Caco-2 (cell line): ENCODE data around the gene C9orf72. TPM values are rescaled to one million over a fixed set of nuclear protein-coding genes. Genes with fewer than 3 reads are reported as not detected.

Experiments
- BruUV-seq: library from RNA; stranded (reverse); fragments of 400-500 nt; replicated peaks from 2 replicates; lab custom pipeline; 2021; lab: Mats Ljungman, UMichigan
- CTCF ChIA-PET: fragments of 300-600 bp; sonication (Branson Sonifier 250); formaldehyde crosslinking; loops from one replicate; lab custom pipeline; 2022; ENCODE audit warnings: antibody characterized with exemption; lab: Charles Lee
- POLR2A ChIA-PET: fragments of 300-600 bp; sonication (Branson Sonifier 250); formaldehyde crosslinking; loops from one replicate; lab custom pipeline; 2022; ENCODE audit warnings: antibody characterized with exemption; lab: Charles Lee
- DNase-seq, 2 experiments: peaks; one replicate each; pipeline versions ENCODE4 v3.0.0 to v3.0.0-alpha.2; 2020 to 2022
- H3K27me3 ChIP-seq: replicated peaks from 2 replicates; pipeline ENCODE4 v1.6.0; 2011; ENCODE audit warnings: low read length; ENCODE audit not compliant: control insufficient read depth, insufficient read depth
- H3K36me3 ChIP-seq: 2 replicates; pipeline ENCODE4 v1.5.1; 2011; ENCODE audit warnings: low read length; ENCODE audit not compliant: control insufficient read depth, insufficient read depth
- H3K4me1 ChIP-seq: fragments of 250-450 bp; sonication (Bioruptor Pico); 2 replicates; pipeline ENCODE4 v1.5.1; 2020; ENCODE audit warnings: mild to moderate bottlenecking
- H3K4me3 ChIP-seq: 2 replicates; pipeline ENCODE4 v1.5.1; 2011; ENCODE audit warnings: low read depth, mild to moderate bottlenecking, control low read depth, low read length
- H3K9me3 ChIP-seq: fragments of 250-450 bp; sonication (Bioruptor Pico); 2 replicates; pipeline ENCODE4 v1.5.1; 2020; ENCODE audit warnings: mild to moderate bottlenecking, moderate library complexity
- H3K27ac Mint-ChIP-seq: one replicate; pipeline ENCODE4 v1.8.0; 2022; ENCODE audit warnings: mixed read lengths; ENCODE audit not compliant: unreplicated experiment
- H3K27me3 Mint-ChIP-seq: one replicate; pipeline ENCODE4 v1.8.0; 2022; ENCODE audit warnings: mixed read lengths; ENCODE audit not compliant: insufficient read depth, unreplicated experiment
- H3K36me3 Mint-ChIP-seq: one replicate; pipeline ENCODE4 v1.8.0; 2022; ENCODE audit warnings: mild to moderate bottlenecking, mixed read lengths; ENCODE audit not compliant: insufficient read depth, unreplicated experiment
- H3K4me1 Mint-ChIP-seq: one replicate; pipeline ENCODE4 v1.8.0; 2022; ENCODE audit warnings: low read depth, mixed read lengths; ENCODE audit not compliant: unreplicated experiment
- H3K4me3 Mint-ChIP-seq: one replicate; pipeline ENCODE4 v1.8.0; 2022; ENCODE audit warnings: mild to moderate bottlenecking, moderate library complexity, mixed read lengths; ENCODE audit not compliant: unreplicated experiment
- H3K9me3 Mint-ChIP-seq: one replicate; pipeline ENCODE4 v1.8.0; 2022; ENCODE audit warnings: mixed read lengths; ENCODE audit not compliant: unreplicated experiment
- CTCF ChIP-seq, 2 experiments: fragments of 200-600 bp in 1 of 2; IDR thresholded peaks; 1 replicate in 1 of 2; 2 replicates in 1 of 2; pipeline versions ENCODE4 v1.5.1 to v1.8.0; 2011 to 2022; ENCODE audit warnings: antibody characterized with exemption in 1 of 2, control low read depth in 1 of 2, inconsistent platforms in 1 of 2, low read depth in 1 of 2, low read length in 1 of 2, mild to moderate bottlenecking in 1 of 2, moderate library complexity in 1 of 2; ENCODE audit not compliant: insufficient read depth in 1 of 2, severe bottlenecking in 1 of 2, unreplicated experiment in 1 of 2
- intact Hi-C: fragments of 100-400 bp; cut with micrococcal nuclease; formaldehyde crosslinking; loops from one replicate; pipeline ENCODE4 v1.10.0; 2022; ENCODE audit not compliant: unreplicated experiment
- total RNA-seq: library from RNA; stranded (reverse); gene quantifications from 2 replicates; pipeline ENCODE4 v1.2.3, GENCODE V29; 2022

Gene C9orf72
- total RNA-seq, 1 experiment from 2014 or later, result 3.6 TPM

DNA sequence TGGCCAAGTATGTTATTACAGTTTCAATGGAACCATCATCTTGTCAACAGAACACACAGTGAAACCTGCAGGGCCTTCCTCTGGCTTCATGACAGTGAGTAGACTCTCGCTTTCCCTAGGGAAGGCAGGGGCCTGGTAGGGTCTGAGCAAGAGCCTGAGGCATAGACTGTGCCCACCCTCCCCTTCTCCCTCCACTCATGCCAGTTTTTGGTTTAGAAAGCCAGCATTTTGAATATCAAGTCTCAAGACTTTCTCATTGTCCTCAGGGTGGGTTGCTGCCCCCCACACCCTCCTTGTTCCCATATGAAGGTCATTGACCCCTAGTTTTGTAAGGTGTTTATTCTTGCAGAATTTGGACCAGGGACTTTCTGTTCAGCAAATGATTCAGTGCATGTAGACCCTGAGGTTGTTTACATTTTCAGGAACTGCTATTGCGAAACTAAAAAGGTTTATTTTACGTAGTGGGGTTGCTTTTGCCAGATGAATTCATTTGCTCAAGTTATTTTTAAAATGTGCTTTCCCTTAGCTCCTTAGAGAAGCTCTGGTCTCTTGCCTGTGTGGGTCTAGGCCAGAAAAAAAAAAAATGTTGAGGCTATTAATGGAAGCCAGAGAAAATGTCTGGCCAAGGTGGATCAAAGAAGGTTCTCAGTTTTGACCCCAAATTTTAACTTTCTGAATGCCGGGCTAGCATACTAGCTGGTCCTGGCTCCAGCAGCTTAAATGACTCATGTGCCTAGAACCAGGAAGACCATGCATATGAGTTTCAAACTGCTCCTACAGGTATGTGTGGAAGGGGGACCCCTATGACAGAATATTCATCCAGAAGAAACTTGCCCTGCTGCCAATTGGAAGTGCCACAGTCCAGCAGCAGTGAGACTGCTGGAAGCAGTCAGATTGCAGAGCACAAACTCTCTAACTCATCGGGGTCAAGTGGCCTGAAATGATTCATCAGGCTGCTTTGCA, 33.5 kb downstream of the C9orf72 start:
- no peak for TF ChIP-seq CTCF (IDR thresholded peaks at IDR 0.05; ENCODE audit: insufficient read depth in 1 of 2, low read depth in 1 of 2, low read length in 1 of 2, severe bottlenecking in 1 of 2, unreplicated experiment in 1 of 2)
- H3K36me3 Mint-ChIP-seq, result no peaks in the 10 kb centered on the region
- no peak overlapping the region for H3K4me3 ChIP-seq
- ChIA-PET CTCF (no interaction called here), POLR2A (no interaction called here)
- no TSS peak for BruUV-seq
- no peak overlapping the region for H3K27ac Mint-ChIP-seq
- H3K36me3 ChIP-seq, result no peaks in the 10 kb centered on the region
- intact Hi-C loops, result no loop called here
- no peaks in the 10 kb centered on the region for H3K4me1 Mint-ChIP-seq
- H3K4me3 Mint-ChIP-seq, result no peak overlapping the region
- H3K9me3 Mint-ChIP-seq, result no peaks in the 10 kb centered on the region
- no peaks in the 10 kb centered on the region for H3K27me3 Mint-ChIP-seq
- H3K27me3 ChIP-seq, result no peaks in the 10 kb centered on the region
- H3K4me1 ChIP-seq, result no peaks in the 10 kb centered on the region
- DNase-seq, result no peak
- no peaks in the 10 kb centered on the region for H3K9me3 ChIP-seq

- intact Hi-C loops, result no loop called here
- no peak overlapping the region for H3K4me3 Mint-ChIP-seq
Measured at GRCh38 chr9:27538647-27539046, 34.6 kb downstream of the C9orf72 start.

DNA sequence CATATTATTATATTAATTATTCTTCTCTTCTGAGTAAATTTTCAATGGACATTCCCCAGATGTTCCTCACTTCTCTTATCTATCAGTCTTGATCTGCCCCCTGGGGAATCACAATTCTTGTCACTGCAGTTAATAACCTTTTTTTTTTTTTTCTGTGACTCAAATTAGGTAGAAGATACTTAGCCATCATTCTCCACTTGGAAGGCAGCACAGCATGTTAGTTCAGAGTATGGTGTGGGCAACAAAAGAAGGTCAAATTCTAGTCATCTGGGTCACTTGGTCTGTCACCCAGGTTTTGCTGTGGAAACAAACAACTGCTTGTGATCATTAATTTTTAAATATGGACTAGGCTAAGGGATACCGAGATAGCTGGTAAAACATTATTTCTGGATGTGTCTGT, 35.5 kb downstream of the C9orf72 start:
- intact Hi-C loops, result no loop called here
- POLR2A ChIA-PET, result no interaction called here
- CTCF ChIA-PET, result interaction anchor here (2.3 kb wide), 1 partner anchor 205 kb away, joined by 7 read pairs; no protein-coding TSS in a partner anchor

More at GRCh38 chr9:27538647-27539046, 34.6 kb downstream of the C9orf72 start:
- no peak for TF ChIP-seq CTCF (IDR thresholded peaks at IDR 0.05; ENCODE audit: insufficient read depth in 1 of 2, low read depth in 1 of 2, low read length in 1 of 2, severe bottlenecking in 1 of 2, unreplicated experiment in 1 of 2)
- Histone ChIP-seq H3K36me3 (no peaks in the 10 kb centered on the region), H3K4me1 (no peaks in the 10 kb centered on the region), H3K9me3 (no peaks in the 10 kb centered on the region), H3K4me3 (no peak overlapping the region), H3K27me3 (no peaks in the 10 kb centered on the region)
- Mint-ChIP-seq H3K27ac (no peak overlapping the region), H3K9me3 (no peaks in the 10 kb centered on the region), H3K4me1 (no peaks in the 10 kb centered on the region), H3K36me3 (no peaks in the 10 kb centered on the region), H3K27me3 (no peaks in the 10 kb centered on the region)
- DNase-seq, result no peak
- no TSS peak for BruUV-seq
- ChIA-PET POLR2A (no interaction called here), CTCF (no interaction called here)

More for the DNA sequence above, 35.5 kb downstream of the C9orf72 start:
- Histone ChIP-seq H3K36me3 (no peaks in the 10 kb centered on the region), H3K4me3 (no peak overlapping the region), H3K4me1 (no peaks in the 10 kb centered on the region), H3K9me3 (no peaks in the 10 kb centered on the region), H3K27me3 (no peaks in the 10 kb centered on the region)
- Mint-ChIP-seq H3K9me3 (no peaks in the 10 kb centered on the region), H3K27ac (no peak overlapping the region), H3K36me3 (no peaks in the 10 kb centered on the region), H3K4me3 (no peak overlapping the region), H3K27me3 (no peaks in the 10 kb centered on the region), H3K4me1 (no peaks in the 10 kb centered on the region)
- DNase-seq, result no peak
- BruUV-seq, result no TSS peak
- no peak for TF ChIP-seq CTCF (IDR thresholded peaks at IDR 0.05; ENCODE audit: insufficient read depth in 1 of 2, low read depth in 1 of 2, low read length in 1 of 2, severe bottlenecking in 1 of 2, unreplicated experiment in 1 of 2)
